GM18861 (cell line): ENCODE results near the gene INPP5B.

Experiments used
- ATAC-seq: cut with Tn5 transposase; IDR thresholded peaks from one replicate; pipeline ENCODE4 v1.9.1; 2021; ENCODE audit not compliant: unreplicated experiment

INPP5B gene

GRCh38 chr1:37844536-37844935 is 102.3 kb downstream of the INPP5B start:
- no peak for ATAC-seq

GRCh38 chr1:37841652-37842051 is 105.2 kb downstream of the INPP5B start:
- no peak for ATAC-seq

GRCh38 chr1:37840711-37841110 is 106.1 kb downstream of the INPP5B start:
- no peak for ATAC-seq

GRCh38 chr1:37839676-37840075 is 107.2 kb downstream of the INPP5B start:
- no peak for ATAC-seq

- no peak for ATAC-seq
Measured at GRCh38 chr1:37836788-37837187, 110.1 kb downstream of the INPP5B start.

- no peak for ATAC-seq
Measured at GRCh38 chr1:37831809-37832208, 115.0 kb downstream of the INPP5B start.

- no peak for ATAC-seq
Measured at GRCh38 chr1:37831109-37831508, 115.7 kb downstream of the INPP5B start.

- no peak for ATAC-seq
Measured at GRCh38 chr1:37828410-37829074, 118.3 kb downstream of the INPP5B start.

GRCh38 chr1:37825506-37825905 is 121.3 kb downstream of the INPP5B start:
- no peak for ATAC-seq

- ATAC-seq, result no peak
Measured at GRCh38 chr1:37824001-37824400, 122.9 kb downstream of the INPP5B start.

- no peak for ATAC-seq
Measured at GRCh38 chr1:37822906-37823815, 123.7 kb downstream of the INPP5B start.

GRCh38 chr1:37821481-37821880 is 125.4 kb downstream of the INPP5B start:
- ATAC-seq, result no peak

- no peak for ATAC-seq
Measured at GRCh38 chr1:37817481-37817880, 129.4 kb downstream of the INPP5B start.

GRCh38 chr1:37814252-37814651 is 132.6 kb downstream of the INPP5B start:
- no peak for ATAC-seq

- ATAC-seq, result no peak
Measured at GRCh38 chr1:37813529-37814145, 133.2 kb downstream of the INPP5B start.

GRCh38 chr1:37811027-37811655 is 135.7 kb downstream of the INPP5B start:
- ATAC-seq, result no peak
